Measurements from ENCODE around the gene RAPGEF6.
"Not testable (repeated sequence)": the region's sequence is repeated elsewhere in the genome, so short reads cannot be mapped to it uniquely, and the experiment has no call there.

Gene RAPGEF6

DNA sequence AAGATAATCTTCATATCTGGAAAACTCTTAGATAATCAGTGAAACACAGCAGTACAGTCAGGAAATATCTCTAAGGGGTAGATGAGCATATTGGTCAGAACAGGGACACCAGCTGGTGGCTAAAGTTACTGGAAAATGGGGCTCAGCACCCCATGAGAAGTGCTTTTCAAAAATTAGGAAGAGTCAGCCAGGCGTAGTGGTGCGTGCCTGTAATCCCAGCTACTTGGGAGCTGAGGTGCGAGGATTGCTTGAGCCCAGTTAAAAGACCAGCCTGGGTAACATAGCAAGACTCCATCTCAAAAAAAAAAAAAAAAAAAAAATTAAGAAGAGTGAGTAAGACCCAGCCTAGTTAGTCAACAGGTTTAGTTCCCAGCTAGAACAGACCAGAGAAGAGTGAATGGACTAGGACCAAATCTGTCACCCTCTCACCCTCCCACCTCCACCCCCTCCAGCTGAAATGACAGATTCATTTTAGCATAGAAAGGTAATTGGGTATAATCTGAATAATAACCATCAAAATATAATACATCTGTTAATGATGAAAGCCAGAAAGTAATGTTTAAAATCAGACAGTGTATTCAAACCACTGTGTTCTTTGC, 250.3 kb downstream of the RAPGEF6 start:
- no peak overlapping the region for H3K4me3 ChIP-seq (ENCODE audit: control insufficient read depth, low read depth, low read length)
- TF ChIP-seq, protein P1, sequence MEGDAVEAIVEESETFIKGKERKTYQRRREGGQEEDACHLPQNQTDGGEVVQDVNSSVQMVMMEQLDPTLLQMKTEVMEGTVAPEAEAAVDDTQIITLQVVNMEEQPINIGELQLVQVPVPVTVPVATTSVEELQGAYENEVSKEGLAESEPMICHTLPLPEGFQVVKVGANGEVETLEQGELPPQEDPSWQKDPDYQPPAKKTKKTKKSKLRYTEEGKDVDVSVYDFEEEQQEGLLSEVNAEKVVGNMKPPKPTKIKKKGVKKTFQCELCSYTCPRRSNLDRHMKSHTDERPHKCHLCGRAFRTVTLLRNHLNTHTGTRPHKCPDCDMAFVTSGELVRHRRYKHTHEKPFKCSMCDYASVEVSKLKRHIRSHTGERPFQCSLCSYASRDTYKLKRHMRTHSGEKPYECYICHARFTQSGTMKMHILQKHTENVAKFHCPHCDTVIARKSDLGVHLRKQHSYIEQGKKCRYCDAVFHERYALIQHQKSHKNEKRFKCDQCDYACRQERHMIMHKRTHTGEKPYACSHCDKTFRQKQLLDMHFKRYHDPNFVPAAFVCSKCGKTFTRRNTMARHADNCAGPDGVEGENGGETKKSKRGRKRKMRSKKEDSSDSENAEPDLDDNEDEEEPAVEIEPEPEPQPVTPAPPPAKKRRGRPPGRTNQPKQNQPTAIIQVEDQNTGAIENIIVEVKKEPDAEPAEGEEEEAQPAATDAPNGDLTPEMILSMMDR (conservative IDR thresholded peaks at IDR 0.05; ENCODE audit: control insufficient read depth, insufficient read depth, low read depth, low read length) = no peak
- DNase-seq (ENCODE audit: low read depth) = peak; percentile 28

DNA sequence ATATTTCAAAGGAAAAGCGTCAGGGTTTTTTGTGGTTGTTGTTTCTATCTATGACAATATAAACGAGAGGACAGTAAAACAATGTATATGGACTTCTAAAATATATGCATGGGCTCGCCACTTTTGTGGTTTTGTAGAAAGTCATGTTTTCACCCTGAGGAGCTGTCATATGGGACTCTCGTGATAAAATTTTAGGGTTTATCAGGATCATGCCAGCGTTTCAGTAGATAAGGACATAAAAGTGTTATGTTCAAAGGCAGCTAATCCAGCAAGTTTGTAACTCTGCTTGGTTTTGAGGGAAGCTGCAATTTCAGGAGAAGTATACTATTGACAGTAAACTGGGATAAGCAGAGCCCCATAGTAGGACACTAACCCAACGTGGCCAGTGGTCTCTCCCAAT, 250.9 kb downstream of the RAPGEF6 start:
- H3K4me3 ChIP-seq (ENCODE audit: control insufficient read depth, low read depth, low read length) = no peak overlapping the region
- no peak for DNase-seq (ENCODE audit: low read depth)
- TF ChIP-seq, protein P1 (conservative IDR thresholded peaks at IDR 0.05; ENCODE audit: control insufficient read depth, insufficient read depth, low read depth, low read length) = no peak

DNA sequence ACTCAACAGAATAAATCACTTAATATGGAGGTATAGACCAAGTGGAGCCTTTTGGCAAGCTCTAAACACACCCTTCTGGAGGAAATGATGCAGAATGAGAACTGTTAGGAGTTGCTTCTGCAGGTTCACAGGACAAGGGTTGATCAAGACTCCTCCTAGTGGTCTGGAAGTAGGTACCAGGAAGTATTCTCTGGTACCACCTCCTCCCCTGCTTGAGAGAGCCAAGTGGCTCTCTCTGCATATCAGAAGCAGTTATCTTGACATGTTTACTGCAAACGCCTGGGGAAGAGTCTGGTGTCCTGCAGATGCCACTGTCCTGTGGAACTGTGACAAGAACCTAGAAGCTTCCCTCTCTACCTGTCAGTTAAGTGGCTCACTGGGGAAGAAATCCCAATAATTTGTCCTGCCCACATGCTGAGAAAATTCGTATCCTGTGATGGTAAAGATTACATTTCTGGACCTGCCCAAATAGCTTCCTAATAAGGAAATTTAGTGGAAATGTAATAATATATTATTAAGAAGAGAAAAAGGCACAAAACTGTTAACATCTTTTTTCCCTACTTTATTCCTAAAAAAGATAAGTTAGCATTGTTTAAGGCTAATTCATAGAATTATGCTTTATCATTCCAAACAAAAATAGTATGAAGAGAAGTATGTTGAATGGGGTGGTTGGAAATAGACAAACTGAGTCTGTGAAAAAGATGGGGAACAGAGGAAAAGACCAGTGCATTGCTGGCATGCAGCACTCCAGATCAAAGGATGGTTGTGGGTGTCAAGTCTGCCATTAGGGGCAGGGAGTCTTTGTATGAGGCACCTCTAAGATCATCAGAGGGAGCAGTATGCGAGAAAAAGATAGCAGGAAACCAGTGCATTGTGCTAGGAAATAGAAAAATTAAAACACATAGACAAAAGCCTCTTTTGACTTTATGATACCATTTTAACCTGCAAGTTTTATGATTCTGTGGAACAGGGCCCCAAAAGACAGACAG, 252.3 kb downstream of the RAPGEF6 start:
- TF ChIP-seq, protein P1 (conservative IDR thresholded peaks at IDR 0.05; ENCODE audit: control insufficient read depth, insufficient read depth, low read depth, low read length) = peak; percentile 59
- DNase-seq (ENCODE audit: low read depth) = peak; percentile 62
- H3K4me3 ChIP-seq (ENCODE audit: control insufficient read depth, low read depth, low read length) = no peak overlapping the region

DNA sequence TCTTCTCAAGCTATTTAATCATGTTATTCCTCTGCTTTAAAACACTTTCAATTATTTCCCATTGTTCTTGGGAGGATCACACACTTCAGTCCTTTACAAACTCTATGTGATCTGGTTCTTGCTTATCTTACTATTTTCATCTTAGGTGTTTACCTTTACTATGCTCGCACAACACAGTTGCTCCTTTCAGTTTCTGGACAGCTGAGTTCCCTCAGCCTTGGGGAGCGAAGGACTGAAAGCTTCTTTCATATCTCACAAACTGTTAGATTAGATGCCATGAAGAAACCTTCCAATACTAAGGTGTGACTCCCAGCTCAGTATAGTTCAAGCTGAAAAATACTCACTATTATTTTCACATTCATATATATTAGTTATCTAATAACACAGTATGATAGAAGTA, 253.3 kb downstream of the RAPGEF6 start:
- TF ChIP-seq, protein P1 (conservative IDR thresholded peaks at IDR 0.05; ENCODE audit: control insufficient read depth, insufficient read depth, low read depth, low read length) = no peak
- no peak for DNase-seq (ENCODE audit: low read depth)
- H3K4me3 ChIP-seq (ENCODE audit: control insufficient read depth, low read depth, low read length) = no peak overlapping the region

DNA sequence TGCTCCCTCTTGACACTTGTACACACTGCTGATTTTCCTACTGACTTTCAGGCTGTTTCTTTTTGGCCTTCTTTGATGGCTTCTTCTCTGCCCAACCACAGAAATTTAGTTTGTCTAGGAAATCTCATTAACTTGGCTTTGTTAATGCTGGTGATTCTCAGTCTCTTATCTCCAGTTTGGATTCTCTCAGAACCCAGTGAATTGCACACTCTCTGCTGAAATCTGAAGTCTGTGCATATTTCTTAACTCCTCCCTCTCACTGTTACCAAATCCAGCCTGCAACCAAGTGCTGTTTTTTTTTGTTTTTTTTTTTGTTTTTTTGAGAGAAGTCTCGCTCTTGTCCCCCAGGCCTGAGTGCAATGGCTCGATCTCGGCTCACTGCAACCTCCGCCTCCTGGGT, 254.0 kb downstream of the RAPGEF6 start:
- no peak overlapping the region for H3K4me3 ChIP-seq (ENCODE audit: control insufficient read depth, low read depth, low read length)
- TF ChIP-seq, protein P1 (conservative IDR thresholded peaks at IDR 0.05; ENCODE audit: control insufficient read depth, insufficient read depth, low read depth, low read length) = no peak
- DNase-seq (ENCODE audit: low read depth) = no peak

DNA sequence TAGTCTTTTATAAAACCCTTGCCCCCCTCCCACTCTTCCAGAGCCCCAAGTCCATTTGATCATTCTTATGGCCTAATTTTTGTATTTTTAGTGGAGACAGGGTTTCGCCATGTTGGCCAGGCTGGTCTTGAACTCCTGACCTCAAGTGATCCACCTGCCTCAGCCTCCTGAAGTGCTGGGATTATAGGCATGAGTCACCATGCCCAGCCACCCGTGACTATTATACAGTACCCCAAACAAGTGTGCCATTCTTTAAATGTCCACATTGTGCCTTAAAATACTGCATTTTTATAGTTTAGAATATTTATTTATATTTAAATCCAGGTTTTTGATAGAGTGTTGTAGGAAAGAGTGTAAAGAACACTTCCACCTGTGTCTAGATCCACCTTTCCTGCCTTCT, 254.8 kb downstream of the RAPGEF6 start:
- DNase-seq (ENCODE audit: low read depth); H3K4me3 ChIP-seq (ENCODE audit: control insufficient read depth, low read depth, low read length): not testable (repeated sequence)

DNA sequence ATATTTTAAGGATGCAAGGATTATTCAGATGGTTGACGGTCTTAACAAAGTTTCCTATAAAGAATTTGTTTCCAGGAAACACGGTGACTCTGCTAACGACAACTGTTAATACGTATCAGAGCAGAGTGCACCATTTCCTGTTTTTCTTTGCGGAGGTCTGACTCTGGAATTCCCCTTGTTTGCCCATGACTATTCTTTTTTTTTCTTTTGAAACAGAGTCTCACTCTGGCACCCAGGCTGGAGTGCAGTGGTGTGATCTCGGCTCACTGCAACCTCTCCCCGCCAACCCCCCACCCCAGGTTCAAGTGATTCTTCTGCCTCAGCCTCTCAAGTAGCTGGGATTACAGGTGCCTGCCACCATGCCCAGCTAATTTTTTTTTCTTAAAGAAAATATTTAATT, 255.3 kb downstream of the RAPGEF6 start:
- TF ChIP-seq, protein P1 (conservative IDR thresholded peaks at IDR 0.05; ENCODE audit: control insufficient read depth, insufficient read depth, low read depth, low read length) = no peak
- no peak for DNase-seq (ENCODE audit: low read depth)
- no peak overlapping the region for H3K4me3 ChIP-seq (ENCODE audit: control insufficient read depth, low read depth, low read length)

Measured in fibroblast of mammary gland (primary cell).